Measurements from ENCODE around the gene KCMF1.

The KCMF1 gene

DNA sequence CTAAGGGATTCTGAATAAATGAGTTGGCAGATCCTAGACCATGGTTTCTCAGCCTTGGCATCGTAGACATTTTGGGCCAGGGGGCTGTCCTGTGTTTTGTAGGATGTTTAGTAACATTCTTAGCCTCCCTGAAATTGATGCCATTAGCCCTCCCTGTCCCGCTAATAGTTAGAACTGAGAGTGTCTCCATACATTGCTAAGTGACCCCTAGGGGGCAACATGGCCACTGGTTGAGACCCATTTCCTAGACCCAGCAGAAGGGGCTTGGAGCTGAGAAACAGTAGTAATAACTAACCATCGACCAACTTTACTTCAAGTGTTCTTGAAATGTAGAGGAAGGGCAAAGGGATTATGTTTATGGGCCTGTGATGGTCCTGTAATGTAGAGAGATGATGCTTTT, 40.8 kb downstream of the KCMF1 start:
- no peak for DNase-seq (ENCODE audit: low read depth)
- H3K4me3 ChIP-seq (ENCODE audit: control insufficient read depth, low read depth, low read length): no peak overlapping the region
- TF ChIP-seq, protein P1, sequence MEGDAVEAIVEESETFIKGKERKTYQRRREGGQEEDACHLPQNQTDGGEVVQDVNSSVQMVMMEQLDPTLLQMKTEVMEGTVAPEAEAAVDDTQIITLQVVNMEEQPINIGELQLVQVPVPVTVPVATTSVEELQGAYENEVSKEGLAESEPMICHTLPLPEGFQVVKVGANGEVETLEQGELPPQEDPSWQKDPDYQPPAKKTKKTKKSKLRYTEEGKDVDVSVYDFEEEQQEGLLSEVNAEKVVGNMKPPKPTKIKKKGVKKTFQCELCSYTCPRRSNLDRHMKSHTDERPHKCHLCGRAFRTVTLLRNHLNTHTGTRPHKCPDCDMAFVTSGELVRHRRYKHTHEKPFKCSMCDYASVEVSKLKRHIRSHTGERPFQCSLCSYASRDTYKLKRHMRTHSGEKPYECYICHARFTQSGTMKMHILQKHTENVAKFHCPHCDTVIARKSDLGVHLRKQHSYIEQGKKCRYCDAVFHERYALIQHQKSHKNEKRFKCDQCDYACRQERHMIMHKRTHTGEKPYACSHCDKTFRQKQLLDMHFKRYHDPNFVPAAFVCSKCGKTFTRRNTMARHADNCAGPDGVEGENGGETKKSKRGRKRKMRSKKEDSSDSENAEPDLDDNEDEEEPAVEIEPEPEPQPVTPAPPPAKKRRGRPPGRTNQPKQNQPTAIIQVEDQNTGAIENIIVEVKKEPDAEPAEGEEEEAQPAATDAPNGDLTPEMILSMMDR (conservative IDR thresholded peaks at IDR 0.05; ENCODE audit: control insufficient read depth, insufficient read depth, low read depth, low read length): peak; percentile 8

DNA sequence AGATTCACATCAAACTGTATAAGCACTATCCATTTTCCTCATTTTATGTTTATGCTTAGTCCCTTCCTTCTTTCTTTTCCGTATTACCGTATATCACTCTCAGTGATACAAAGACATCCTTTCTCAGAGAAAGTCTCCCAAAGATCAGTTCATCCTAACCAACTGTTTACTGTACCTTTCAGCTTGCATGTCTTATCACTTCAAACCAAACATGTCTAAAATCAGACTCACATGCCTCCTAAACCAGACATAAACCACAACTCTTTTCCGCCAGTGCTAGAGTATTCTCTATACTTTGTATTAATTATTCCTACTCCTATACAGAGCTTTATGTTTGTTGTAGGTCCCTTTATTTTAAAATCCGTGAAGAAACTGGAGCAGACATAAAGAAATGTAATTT, 41.5 kb downstream of the KCMF1 start:
- TF ChIP-seq, protein P1 (conservative IDR thresholded peaks at IDR 0.05; ENCODE audit: control insufficient read depth, insufficient read depth, low read depth, low read length): no peak
- no peak for DNase-seq (ENCODE audit: low read depth)
- H3K4me3 ChIP-seq (ENCODE audit: control insufficient read depth, low read depth, low read length): no peak overlapping the region

DNA sequence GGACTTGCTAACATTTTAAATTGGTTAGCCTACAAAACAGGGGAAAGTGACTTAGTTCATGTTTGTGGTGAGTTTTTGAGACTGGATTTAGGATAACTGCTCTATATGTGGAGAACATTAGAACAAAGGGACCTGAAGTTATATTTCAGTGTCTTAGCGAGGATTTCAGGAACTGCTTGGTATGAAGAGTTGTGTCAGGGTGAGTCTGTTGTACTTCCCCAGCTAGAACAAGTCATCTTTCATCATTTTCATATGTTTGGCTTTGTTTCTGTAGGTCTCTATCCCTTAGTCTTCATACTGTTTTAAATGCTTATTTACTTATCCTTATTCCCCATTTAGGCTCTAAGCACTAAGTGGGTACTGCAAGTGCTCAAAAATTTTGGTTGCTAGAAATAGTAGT, 41.9 kb downstream of the KCMF1 start:
- H3K4me3 ChIP-seq (ENCODE audit: control insufficient read depth, low read depth, low read length): no peak overlapping the region
- TF ChIP-seq, protein P1 (conservative IDR thresholded peaks at IDR 0.05; ENCODE audit: control insufficient read depth, insufficient read depth, low read depth, low read length): no peak
- peak; percentile 25 for DNase-seq (ENCODE audit: low read depth)

DNA sequence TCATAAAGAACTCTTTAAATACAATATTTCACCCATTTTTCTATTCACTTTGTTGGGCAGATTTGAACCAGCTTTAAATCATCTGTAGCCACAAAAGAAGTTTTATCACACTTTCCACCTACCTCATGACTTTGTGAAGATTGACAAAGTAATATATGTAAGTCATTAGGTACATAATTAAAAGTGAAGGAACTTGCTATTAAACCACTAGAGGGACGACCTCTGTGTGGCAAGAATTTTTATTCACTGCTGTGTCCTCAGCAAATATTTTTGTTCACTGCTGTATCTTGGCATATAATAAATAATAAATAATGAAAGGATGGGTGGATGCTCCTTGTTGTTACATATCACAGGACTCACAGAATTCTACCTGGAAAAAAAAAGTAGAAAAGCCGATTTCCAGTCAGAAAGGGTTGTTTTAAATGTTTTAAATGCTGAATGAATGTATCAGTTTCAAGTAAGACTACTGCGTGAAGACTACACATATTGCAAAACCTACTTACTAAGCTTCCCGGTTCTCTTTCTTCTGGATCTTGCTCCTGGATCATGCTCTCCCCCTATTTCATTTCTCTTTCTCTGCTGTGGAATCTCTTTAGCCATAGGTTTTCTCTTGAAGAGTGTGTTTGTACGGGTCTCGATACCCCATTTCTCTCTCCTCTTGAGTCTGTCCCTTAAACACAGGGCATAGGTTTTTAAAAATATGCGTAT, 44.8 kb downstream of the KCMF1 start:
- DNase-seq (ENCODE audit: low read depth): peak; percentile 34
- H3K4me3 ChIP-seq (ENCODE audit: control insufficient read depth, low read depth, low read length): no peak overlapping the region
- TF ChIP-seq, protein P1 (conservative IDR thresholded peaks at IDR 0.05; ENCODE audit: control insufficient read depth, insufficient read depth, low read depth, low read length): peak; percentile 19

DNA sequence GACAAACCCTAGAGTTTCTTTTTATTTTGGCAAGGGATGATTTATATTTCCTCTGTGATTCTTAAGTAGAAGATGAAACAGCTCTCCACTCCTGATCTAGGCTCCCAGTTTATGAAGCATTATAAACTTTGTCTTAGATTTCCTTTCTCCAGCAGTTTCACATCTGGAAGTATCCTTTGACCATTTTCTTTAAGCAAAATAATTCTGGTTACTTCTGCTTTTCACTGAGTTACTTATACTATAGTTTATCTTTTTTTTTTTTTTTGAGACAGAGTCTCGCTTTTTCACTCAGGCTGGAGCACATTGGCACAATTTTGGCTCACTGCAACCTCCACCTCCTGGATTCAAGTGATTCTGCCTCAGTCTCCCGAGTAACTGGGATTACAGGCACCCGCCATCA, 45.5 kb downstream of the KCMF1 start:
- TF ChIP-seq, protein P1 (conservative IDR thresholded peaks at IDR 0.05; ENCODE audit: control insufficient read depth, insufficient read depth, low read depth, low read length): no peak
- DNase-seq (ENCODE audit: low read depth): no peak
- H3K4me3 ChIP-seq (ENCODE audit: control insufficient read depth, low read depth, low read length): no peak overlapping the region

DNA sequence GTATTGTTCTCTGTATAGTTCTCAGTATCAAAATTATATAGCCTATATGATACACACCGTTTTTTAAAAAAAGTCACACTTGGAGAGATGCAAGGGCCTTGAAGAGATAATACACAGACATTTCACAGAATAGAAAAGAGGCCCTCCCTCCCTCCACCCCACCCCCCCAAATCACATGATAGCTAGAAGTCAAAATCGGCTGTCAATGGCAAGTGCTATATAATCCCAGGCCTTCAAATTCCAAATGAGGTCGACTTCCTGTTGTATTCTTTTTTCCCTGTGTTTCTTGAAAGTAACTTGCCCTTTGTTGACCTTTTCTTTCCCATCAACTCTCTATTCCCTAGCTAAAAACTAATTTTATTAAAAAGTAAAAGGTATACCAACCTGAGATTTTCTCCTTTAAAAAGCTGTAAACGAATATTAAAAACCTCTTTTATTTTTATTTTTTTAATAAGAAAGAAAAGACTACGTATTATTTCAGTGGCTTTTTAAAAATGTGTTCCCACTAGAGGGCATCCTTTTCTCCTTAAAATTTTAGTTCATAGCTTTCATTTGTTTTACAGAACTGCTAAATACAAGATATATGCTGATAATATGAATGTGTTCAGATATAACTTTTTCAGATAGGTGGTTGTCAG, 46.6 kb downstream of the KCMF1 start:
- no peak overlapping the region for H3K4me3 ChIP-seq (ENCODE audit: control insufficient read depth, low read depth, low read length)
- TF ChIP-seq, protein P1 (conservative IDR thresholded peaks at IDR 0.05; ENCODE audit: control insufficient read depth, insufficient read depth, low read depth, low read length): peak; percentile 39
- DNase-seq (ENCODE audit: low read depth): no peak
